Left ventricle myocardium superior (tissue), 1 donor: Measurements from ENCODE around the gene CLK3. TPM values are rescaled to one million over a fixed set of nuclear protein-coding genes. Genes with fewer than 3 reads are reported as not detected.

ENCODE experiments used
- ATAC-seq: fragments of 200-7000 bp; cut with Tn5 transposase; one replicate; pipeline ENCODE4 v1.9.1; 2020; ENCODE audit warnings: mild to moderate bottlenecking, moderate library complexity
- DNase-seq: peaks from one replicate; pipeline ENCODE4 v3.0.0-alpha.2; 2020
- intact Hi-C: fragments of 100-400 bp; cut with micrococcal nuclease; formaldehyde crosslinking; loops from one replicate; pipeline ENCODE4 v1.11.0; 2022
- total RNA-seq: library from RNA; stranded (reverse); fragmentation: NEBNext Ultra II Directional; extraction: Animal tissue kit (Norgen Biotek cat#: 25700); gene quantifications from one replicate; pipeline ENCODE4 v1.2.1, GENCODE V29; 2021
- donor health status: DM: no; HTN: yes; CAD: no; lungs with severe emphysema.

Gene CLK3
- total RNA-seq, 1 donor from 2014 or later: 55.3 TPM

GRCh38 chr15:74598126-74598842, 17.4 kb upstream of the CLK3 start:
- ATAC-seq (peak; percentile 98), DNase-seq (peak; percentile 97)
- intact Hi-C loops: no loop called here

GRCh38 chr15:74599156-74599555, 16.5 kb upstream of the CLK3 start:
- ATAC-seq: peak; percentile 22
- no peak for DNase-seq
- intact Hi-C loops: no loop called here

GRCh38 chr15:74603026-74603788, 12.4 kb upstream of the CLK3 start:
- ATAC-seq (no peak), DNase-seq (no peak)
- intact Hi-C loops: no loop called here

- no peak for ATAC-seq
- intact Hi-C loops: no loop called here
Observed at GRCh38 chr15:74603789-74604705, 11.6 kb upstream of the CLK3 start.

GRCh38 chr15:74604983-74605794, 10.4 kb upstream of the CLK3 start:
- ATAC-seq (no peak), DNase-seq (no peak)
- intact Hi-C loops: no loop called here

More at GRCh38 chr15:74603789-74604705, 11.6 kb upstream of the CLK3 start:
- DNase-seq: no peak

GRCh38 chr15:74605795-74606150, 9.9 kb upstream of the CLK3 start:
- no peak for DNase-seq
- no peak for ATAC-seq
- intact Hi-C loops: no loop called here

GRCh38 chr15:74608786-74609185, 6.8 kb upstream of the CLK3 start:
- ATAC-seq: no peak
- no peak for DNase-seq
- intact Hi-C loops: no loop called here

- intact Hi-C loops: loop anchor here (10.0 kb wide), 1 partner anchor 65 kb away; the partner anchor contains the start of gene ARID3B
- no peak for DNase-seq
- no peak for ATAC-seq
Observed at GRCh38 chr15:74609938-74610301, 5.7 kb upstream of the CLK3 start.

- intact Hi-C loops: loop anchor here (10.0 kb wide), 1 partner anchor 66 kb away; the partner anchor contains the start of gene ARID3B
- DNase-seq (peak; percentile 70), ATAC-seq (peak; percentile 42)
Observed at GRCh38 chr15:74610302-74610951, 5.2 kb upstream of the CLK3 start.

GRCh38 chr15:74611341-74611740, 4.3 kb upstream of the CLK3 start:
- intact Hi-C loops: loop anchor here (10.0 kb wide), 1 partner anchor 67 kb away; the partner anchor contains the start of gene ARID3B

GRCh38 chr15:74611834-74612233, 3.8 kb upstream of the CLK3 start:
- DNase-seq (no peak), ATAC-seq (no peak)
- intact Hi-C loops: loop anchor here (10.0 kb wide), 1 partner anchor 67 kb away; the partner anchor contains the start of gene ARID3B

More at GRCh38 chr15:74611341-74611740, 4.3 kb upstream of the CLK3 start:
- DNase-seq (no peak), ATAC-seq (no peak)

GRCh38 chr15:74612677-74613076, 3.0 kb upstream of the CLK3 start:
- DNase-seq: no peak
- no peak for ATAC-seq
- intact Hi-C loops: loop anchor here (10.0 kb wide), 1 partner anchor 68 kb away; the partner anchor contains the start of gene ARID3B

- DNase-seq (no peak), ATAC-seq (no peak)
- intact Hi-C loops: loop anchor here (10.0 kb wide), 1 partner anchor 69 kb away; the partner anchor contains the start of gene ARID3B
Observed at GRCh38 chr15:74613089-74613952, 2.3 kb upstream of the CLK3 start.

GRCh38 chr15:74613953-74614743, 1.5 kb upstream of the CLK3 start:
- no peak for DNase-seq
- no peak for ATAC-seq
- intact Hi-C loops: loop anchor here (10.0 kb wide), 1 partner anchor 69 kb away; the partner anchor contains the start of gene ARID3B

- peak; percentile 94 for DNase-seq
- intact Hi-C loops: loop anchor here (10.0 kb wide), 1 partner anchor 70 kb away; the partner anchor contains the start of gene ARID3B
- ATAC-seq: peak; percentile 78
Observed at GRCh38 chr15:74614744-74615507, 710 bp upstream of the CLK3 start.
